ENCODE results near the gene SUN2.

GRCh38 chr22:38755155-38755910 is 465 bp downstream of the SUN2 start:
- TF ChIP-seq CTCF (IDR thresholded peaks at IDR 0.05): peak in 1 of 3 experiments; percentile 8
- TF ChIP-seq POLR2A (IDR thresholded peaks at IDR 0.05; ENCODE audit: low read depth): peak; percentile 84
